ENCODE data around the gene ENKUR.

The ENKUR gene

GRCh38 chr10:25015828-25016375 is at the start of gene ENKUR:
TSS of gene ENKUR (minus strand) at chr10:25016158. CDS start at chr10:25015936, 222 bp downstream.
- peak within 1 kb of the TSS; percentile 76 for H3K4me3 ChIP-seq (ENCODE audit: low read depth, low read length)

DNA sequence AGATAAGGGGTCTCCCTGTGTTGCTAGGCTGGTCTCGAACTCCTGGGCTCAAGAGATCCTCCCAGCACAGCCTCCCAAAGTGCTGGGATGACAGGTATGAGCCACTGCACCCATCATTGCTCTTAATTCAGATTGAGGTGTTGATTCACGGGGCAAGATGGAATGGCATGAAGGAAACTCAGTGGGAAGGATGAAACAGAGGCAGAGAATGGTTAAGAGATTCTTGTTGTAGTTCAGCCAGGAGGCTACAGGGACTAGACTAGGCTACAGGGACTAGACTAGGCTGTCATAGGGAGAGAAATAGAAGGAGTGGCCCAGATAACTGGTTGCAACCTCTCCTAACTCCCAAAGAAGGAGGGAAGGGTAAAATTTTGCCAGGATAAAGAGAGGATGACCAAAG is 48.4 kb upstream of the ENKUR start:
- no peak overlapping the region for H3K4me3 ChIP-seq (ENCODE audit: low read depth, low read length)

DNA sequence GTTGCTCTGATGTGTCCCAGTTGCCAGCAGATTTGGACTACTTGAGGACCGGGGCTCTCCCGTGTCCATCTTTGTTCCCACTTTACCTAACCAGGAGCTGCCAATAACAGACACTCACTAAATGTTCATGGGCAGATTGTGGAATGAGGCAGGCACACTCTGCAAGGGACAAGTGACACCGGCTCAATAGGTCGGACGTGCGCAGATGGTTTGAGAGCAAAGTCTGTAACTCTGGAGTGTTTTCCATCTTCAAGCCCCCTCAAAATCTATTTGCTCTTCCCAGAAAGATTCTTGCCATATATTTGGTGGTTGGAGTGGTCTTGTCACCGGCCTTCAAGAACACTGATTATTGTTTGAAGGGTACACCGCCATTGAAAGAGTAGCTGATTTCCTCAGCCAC is 47.7 kb upstream of the ENKUR start:
- H3K4me3 ChIP-seq (ENCODE audit: low read depth, low read length) = no peak overlapping the region

DNA sequence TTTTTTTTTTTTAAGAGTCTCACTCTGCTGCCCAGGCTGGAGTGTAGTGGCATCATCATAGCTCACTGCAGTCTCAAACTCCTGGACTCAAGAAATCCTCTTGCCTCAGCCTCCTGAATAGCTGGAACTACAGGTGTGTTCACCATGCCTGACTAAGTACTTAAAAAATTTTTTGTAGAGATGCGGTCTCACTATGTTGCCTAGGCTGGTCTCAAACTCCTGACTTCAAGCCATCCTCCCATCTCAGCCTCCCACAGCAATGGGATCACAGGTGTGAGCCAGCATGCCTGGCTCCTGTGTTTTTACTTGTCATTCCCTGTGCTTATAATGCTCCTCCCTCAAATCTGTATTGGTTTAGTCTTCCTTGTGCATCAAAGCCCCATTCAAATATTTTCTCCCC is 47.2 kb upstream of the ENKUR start:
- no peak overlapping the region for H3K4me3 ChIP-seq (ENCODE audit: low read depth, low read length)

DNA sequence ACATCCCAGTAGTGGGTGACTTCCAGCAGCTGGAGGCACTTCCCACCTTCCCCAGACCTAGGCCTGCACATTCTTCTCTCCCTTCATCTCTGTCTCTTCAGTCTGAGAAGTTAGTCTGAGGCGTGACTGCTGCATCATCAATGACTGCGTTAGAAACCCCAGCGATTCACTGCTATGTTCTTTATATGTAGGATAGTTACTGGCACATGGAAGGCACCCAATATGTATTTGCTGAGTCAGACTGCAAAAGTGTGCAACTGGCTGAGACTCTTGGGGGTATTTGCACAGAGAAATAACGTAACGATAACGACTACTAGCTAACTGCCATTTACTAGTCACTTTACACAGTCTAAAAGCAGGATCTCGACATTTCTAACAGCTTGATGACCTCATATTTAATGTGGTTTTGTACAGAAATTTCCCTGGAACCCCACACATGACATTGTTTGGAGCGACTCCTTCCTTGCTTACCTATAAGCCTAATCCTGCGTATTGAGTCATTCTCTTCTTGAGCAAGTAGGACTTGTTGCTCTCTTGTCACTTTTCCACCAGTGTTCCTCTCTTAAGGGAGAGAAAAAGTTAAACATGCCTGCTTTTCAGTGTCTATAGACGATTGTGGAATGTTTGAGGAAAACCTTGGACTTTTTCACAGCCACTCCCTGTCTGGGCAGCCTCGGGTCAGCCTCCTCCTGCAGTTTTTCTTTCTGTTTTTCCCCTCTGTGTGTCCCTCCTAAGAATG is 45.9 kb upstream of the ENKUR start:
- no peak overlapping the region for H3K4me3 ChIP-seq (ENCODE audit: low read depth, low read length)

DNA sequence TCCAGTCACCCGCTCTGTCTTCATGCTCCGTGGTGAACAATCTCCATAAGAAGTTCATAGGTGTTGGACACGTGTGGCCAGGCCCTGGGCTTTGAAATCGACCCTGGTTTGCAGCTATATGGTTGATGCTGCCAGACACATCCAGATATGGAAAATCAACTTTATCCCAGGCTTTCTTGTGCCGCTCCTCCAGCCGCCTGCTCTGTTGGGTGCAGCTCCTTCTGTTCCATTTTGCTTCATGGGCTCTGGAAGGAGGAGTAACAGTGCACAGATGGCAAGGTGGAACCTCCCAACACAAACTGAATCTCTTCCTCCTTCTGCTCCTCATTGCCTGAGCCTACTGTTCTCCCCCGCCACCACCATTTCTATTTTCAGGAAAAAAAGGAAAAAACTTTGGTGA is 45.2 kb upstream of the ENKUR start:
- no peak overlapping the region for H3K4me3 ChIP-seq (ENCODE audit: low read depth, low read length)

- H3K4me3 ChIP-seq (ENCODE audit: low read depth, low read length) = no peak overlapping the region
Measured at GRCh38 chr10:25059990-25060389, 44.0 kb upstream of the ENKUR start.

DNA sequence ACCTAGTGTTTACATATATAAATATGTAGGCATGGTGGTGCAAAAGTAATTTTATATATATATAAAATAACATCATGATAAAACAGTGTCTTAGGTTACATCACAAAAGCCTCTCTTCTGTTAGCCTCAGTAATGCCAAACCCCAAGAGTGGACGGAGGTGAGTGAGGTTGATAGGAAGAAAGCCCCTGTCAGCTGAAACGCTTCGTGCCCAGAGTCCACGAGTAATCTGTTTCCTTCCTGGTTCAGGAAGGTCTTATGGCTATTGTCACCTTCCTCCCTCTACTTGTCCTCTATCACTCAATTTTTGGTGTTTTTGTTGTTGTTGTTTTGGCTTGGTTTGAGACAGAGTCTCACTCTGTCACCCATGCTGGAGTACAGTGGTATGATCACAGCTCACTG is 41.9 kb upstream of the ENKUR start:
- H3K4me3 ChIP-seq (ENCODE audit: low read depth, low read length) = no peak overlapping the region

- H3K4me3 ChIP-seq (ENCODE audit: low read depth, low read length) = no peak overlapping the region
Measured at GRCh38 chr10:25056726-25057125, 40.8 kb upstream of the ENKUR start.

GRCh38 chr10:25052012-25052411 is 36.1 kb upstream of the ENKUR start:
- no peak overlapping the region for H3K4me3 ChIP-seq (ENCODE audit: low read depth, low read length)

DNA sequence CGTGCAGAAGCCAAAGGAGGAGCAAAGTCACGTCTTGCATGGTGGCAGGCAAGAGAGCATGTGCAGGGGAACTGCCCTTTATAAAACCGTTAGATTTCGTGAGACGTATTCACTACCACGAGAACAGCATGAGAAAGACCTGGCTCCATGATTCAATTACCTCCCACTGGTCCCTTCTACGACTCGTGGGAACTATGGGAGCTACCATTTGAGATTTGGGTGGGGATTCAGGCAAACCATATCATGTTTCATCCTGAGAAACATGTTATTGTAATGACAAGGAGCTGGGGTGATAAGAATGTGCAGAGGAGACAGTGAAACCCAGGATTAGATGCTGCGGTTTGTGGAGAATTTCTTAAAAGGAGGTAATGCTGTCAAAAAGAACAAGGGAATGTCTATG is 34.4 kb upstream of the ENKUR start:
- no peak overlapping the region for H3K4me3 ChIP-seq (ENCODE audit: low read depth, low read length)

- no peak overlapping the region for H3K4me3 ChIP-seq (ENCODE audit: low read depth, low read length)
Measured at GRCh38 chr10:25049966-25050365, 34.0 kb upstream of the ENKUR start.

DNA sequence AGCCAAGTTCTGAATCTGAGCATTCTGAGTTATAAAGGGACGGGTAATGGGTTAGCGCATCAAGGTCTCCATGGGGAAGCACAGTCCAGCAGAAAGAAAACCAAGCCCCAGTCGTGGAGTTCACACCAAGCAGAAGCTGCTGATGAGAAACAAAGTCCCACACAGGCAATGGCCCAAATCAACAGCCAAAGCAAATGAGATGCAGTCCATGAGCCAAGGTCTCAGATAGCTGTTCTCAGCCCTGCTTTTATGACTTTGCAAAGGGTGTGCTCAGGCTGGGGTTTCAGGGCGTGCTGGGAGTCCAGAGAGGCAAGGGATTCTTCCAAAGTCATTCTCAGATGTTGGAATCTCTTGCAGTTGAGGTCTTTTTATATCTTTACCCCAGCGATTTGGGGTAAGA is 32.5 kb upstream of the ENKUR start:
- H3K4me3 ChIP-seq (ENCODE audit: low read depth, low read length) = no peak overlapping the region

DNA sequence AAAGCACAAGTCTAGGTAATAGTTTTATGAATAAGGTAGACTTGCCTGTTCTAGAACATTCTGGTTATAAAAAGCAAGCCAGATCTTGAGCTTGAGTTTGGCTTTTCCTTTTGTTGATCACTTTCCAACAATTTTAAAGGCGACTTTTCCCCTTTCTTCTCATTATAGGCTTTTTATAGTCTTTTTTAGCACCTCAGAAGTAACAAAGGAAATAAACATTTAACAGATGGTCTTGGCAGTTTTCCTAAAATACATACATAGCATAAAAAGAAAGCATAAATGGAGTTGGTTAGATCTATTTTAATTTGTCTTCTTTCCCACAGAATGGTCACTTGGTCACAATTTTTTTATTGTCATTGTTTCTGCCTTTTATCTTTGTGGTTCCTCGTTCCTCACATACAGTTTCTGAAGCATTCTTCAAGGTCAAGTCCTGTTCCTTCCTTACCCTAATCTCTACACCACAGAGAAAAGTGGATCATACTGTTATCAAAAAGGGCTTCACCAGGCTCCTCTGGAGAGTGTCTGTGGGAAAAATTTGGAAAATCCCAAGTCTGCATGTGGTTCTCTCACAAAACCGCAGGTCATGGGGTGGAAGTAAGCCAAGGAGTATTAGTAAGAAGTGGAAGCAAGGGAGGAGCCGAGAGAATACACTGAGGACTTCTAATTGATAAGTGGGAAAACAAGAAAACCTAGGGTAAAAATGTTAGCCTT is 31.8 kb upstream of the ENKUR start:
- H3K4me3 ChIP-seq (ENCODE audit: low read depth, low read length) = no peak overlapping the region

DNA sequence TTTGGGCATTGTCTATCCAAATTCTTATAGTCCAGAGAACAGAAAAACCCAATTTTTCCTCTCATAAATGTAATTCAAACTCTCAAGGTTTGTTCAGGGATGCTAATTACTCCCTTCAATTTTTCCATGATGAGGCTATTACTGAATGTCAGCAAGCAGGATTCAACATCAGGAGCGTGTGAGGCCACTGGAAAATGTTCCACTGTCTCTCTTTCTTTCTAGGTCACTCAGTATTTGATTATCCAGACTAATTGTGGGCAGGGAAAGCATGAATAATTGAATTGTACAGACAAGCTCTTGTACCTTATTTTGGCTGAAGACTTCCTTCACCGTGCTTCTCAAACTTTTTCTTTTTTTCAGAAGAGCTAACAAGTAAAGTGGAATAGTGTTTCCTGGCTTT is 31.1 kb upstream of the ENKUR start:
- no peak overlapping the region for H3K4me3 ChIP-seq (ENCODE audit: low read depth, low read length)

DNA sequence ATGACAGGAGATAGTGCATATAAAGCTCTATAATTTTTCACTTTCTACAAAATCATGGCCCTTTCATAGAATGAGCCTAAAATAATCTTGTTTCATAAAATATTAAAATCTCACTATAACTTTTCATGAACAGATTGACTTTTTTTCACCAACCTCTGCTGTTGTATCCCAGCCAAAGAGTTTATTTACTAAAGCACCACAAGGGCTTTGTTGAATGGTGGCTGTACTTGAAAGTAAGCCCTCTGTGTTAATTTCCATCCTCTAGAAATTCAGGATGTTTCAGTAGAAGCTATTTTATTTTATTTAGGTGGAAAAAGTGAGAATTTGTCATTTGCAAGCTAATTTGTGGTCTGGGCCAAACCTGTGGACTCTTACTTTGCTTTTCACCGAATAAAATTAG is 30.7 kb upstream of the ENKUR start:
- no peak overlapping the region for H3K4me3 ChIP-seq (ENCODE audit: low read depth, low read length)

DNA sequence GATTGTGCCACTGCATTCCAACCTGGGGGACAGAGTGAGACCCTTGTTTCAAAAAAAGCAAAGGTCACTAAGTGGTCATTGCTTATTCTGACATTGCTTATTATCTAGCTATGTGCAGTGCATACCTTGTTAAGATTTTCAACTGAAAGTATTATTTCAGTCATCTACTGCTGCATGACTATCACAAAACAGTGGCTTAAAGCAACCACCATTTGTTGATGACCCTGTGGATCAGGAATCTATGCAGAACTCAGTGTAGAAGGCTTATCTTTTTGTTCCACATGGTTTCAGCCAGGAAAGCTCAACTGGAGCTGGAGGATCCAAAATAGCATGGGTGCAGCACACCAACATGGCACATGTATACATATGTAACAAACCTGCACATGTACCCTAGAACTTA is 23.6 kb upstream of the ENKUR start:
- no peak overlapping the region for H3K4me3 ChIP-seq (ENCODE audit: low read depth, low read length)

GRCh38 chr10:25038325-25038724 is 22.4 kb upstream of the ENKUR start:
- no peak overlapping the region for H3K4me3 ChIP-seq (ENCODE audit: low read depth, low read length)

DNA sequence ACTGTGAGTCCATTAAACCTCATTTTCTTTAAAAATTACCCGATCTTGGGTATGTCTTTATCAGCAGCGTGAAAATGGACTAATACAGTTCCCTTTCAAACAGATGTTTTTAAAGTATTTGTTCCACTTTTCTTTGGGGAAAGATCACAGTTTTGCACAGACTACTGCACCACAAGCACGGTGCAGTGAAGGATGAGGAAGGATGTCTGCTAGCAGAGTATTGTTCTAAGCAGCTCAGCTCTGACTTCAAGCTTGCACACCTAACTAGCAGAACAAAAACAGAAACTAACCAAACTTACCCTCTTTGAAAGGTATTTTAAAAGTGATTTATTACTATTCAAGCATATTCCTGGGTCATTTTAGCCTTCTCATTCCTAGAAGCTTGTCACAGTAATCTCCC is 20.4 kb upstream of the ENKUR start:
- no peak overlapping the region for H3K4me3 ChIP-seq (ENCODE audit: low read depth, low read length)

DNA sequence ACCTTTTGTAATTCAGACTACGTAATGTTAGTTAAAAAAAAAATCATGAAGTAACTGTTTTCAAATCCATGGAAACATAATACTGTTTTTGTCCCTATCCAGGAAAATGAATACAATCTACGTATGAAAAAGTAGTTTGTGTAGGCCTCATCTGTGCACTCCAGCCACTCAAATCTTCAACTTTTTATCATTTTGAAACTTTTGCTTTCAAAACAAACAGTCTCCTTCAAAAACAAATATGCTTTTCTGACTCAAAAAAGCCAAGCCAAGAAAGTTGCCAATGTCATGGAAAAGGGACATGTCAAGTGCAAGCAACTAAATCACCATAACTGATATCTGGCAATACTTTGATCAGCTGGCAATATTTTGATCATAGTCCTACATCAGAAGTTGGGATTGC is 13.6 kb upstream of the ENKUR start:
- no peak overlapping the region for H3K4me3 ChIP-seq (ENCODE audit: low read depth, low read length)

- no peak overlapping the region for H3K4me3 ChIP-seq (ENCODE audit: low read depth, low read length)
Measured at GRCh38 chr10:25028711-25029110, 12.8 kb upstream of the ENKUR start.

DNA sequence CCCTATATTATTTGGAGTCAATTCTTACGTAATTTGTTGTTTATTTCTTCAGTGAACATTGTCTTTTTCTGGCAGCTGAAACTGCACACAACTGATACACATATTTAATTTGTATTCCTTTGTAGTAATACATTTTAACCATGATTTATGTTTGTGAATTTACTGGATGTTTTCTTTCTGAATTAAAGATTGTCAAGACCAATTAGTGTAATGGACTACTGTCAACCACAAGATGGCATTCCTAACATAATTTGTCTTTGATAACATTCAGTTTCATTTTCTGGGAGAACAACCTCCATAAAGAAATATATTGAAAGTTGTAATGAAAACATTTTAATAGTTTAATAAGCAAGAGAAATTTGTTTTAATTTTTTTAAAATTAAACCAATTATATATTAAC is 10.5 kb upstream of the ENKUR start:
- no peak overlapping the region for H3K4me3 ChIP-seq (ENCODE audit: low read depth, low read length)
